GM18520 (cell line): ENCODE results near the gene CORO7.

Source experiments
- ATAC-seq: cut with Tn5 transposase; IDR thresholded peaks from one replicate; pipeline ENCODE4 v1.9.1; 2021; ENCODE audit not compliant: unreplicated experiment

Gene CORO7

GRCh38 chr16:4416200-4417032 is at the start of gene CORO7:
Gene CORO7 (minus strand): TSS chr16:4416596. CDS start chr16:4416518, 78 bp downstream.
- peak; percentile 51 for ATAC-seq

DNA sequence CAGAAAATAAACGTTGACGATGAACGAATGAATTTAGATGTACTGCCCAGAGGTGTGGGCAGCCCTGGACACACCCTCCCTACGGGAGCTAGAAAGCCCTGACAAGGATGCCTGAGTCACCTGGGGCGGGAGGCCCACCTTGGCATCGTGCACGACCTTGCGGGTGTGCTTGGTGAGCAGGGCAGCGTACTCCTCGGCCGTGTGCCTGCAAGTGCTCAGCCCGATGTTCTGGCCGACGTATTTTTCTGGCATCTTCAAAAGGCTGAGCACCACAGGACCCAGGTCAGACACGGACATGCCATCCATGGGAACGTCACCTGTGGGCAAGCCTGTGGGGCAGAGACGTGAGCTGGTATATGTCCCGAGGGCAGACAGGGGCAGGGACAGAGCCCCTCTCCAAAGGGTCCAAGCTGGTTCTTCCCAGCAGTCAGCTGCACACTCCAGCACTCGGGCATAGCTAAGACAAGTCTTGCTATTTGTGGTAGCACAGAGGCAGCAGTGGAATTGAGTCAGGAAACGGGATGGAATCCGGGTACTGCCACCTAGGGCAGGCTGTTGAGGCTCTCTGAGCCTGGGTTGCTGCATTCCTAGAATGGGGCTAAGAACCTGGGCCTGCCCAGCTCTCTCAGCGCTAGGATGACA is 47.2 kb upstream of the CORO7 start:
- ATAC-seq: no peak

GRCh38 chr16:4461250-4462085 is 45.1 kb upstream of the CORO7 start:
- ATAC-seq: no peak

GRCh38 chr16:4460936-4461249 is 44.5 kb upstream of the CORO7 start:
- ATAC-seq: no peak

GRCh38 chr16:4455951-4456350 is 39.6 kb upstream of the CORO7 start:
- ATAC-seq: no peak

DNA sequence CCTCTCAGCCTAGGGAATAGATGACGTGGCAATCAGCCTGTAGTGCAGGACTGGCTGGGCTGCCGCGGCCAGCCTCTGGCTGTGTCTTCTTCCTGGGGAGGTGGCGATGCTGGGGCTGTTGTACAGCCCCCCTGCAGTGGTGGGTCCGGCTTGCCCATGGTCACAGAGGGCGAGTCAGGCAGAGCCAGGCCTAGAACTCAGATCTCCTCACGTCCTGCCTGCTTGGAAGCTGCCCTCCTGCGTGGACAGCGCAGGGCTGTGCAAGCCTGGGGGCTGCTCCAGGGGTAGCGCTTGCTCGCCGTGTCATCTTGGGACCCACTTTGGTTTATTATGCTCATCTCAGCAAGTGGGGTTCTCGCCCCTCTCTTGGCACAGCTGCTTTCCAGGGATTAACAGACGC is 38.7 kb upstream of the CORO7 start:
- ATAC-seq: no peak

GRCh38 chr16:4454623-4455022 is 38.2 kb upstream of the CORO7 start:
- no peak for ATAC-seq

DNA sequence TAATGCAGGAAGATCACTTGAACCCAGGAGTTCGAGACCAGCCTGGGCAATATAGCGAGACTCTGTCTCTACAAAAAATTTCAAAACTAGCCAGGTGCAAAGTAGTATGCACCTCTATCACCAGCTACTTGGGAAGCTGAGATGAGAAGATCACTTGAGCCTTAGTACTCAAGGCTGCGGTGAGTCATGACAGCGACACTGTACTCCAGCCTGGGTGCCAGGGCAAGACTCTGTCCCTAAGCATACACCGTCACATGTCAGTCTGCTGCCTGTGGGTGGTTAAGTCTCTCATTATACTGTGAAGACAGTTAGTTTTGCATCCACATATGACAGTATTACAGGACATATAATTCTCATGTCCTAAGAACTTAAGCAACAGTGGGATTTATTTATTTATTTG is 36.3 kb upstream of the CORO7 start:
- no peak for ATAC-seq

GRCh38 chr16:4450931-4451519 is 34.6 kb upstream of the CORO7 start:
- no peak for ATAC-seq

- ATAC-seq: no peak
These were observed 34.0 kb upstream of the CORO7 start for GRCh38 chr16:4450430-4450829.

DNA sequence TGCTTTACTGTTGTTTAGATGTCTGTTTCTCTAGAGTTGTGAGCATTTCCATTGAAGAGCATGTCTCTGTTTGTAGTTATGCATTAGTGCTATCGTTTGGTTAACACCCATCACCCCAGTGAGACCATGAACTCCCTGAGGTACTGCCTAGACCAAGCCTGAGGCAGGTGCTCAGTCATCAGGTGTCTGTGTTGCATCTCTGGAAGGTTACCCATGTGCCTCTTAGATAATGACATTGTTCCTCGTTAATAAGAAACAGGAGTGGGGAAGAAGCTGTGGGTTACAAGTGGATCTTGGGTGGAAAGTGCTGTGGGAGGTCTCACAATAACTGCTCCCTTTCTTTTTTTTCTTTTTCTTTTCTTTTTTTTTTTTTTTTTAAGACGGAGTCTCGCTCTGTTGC is 27.6 kb upstream of the CORO7 start:
- ATAC-seq: no peak

DNA sequence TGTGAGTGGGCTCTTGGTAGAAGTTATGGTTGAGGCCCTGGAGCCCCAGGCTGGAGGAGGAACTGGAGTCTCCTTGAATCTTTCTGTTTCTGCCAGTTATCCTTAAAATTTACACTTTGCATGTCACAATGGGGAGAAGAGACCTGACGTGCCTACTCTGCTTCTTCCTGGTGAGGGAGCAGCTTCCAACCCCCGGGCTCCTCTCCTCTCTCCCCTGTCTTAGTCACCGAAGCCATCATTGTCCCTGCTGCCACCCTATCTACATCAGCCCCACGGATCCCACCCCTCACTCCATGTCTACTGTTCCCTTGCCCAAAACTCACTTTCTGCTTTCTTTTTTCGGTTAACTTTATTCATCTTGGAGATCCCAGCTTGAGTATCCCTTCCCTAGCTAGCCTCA is 26.9 kb upstream of the CORO7 start:
- no peak for ATAC-seq

DNA sequence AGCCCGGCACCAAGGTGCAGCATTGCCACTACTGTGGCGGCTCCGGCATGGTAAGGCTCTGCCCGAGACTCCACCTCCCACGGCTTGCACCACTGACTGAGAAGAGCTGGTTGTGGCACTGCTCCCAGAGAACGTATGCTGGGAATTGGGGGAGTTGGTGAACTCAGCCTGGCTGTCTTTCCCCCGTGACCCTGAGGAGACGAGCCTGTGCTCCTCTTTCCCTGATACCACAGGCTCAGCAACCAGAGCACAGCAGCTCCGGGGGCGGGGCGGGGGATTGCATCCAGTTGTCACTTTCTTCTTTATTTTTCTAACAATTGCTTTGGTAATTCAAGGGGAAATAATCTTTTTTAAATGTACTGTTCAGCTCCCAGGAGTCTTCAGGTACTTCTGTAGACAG is 26.0 kb upstream of the CORO7 start:
- ATAC-seq: no peak

DNA sequence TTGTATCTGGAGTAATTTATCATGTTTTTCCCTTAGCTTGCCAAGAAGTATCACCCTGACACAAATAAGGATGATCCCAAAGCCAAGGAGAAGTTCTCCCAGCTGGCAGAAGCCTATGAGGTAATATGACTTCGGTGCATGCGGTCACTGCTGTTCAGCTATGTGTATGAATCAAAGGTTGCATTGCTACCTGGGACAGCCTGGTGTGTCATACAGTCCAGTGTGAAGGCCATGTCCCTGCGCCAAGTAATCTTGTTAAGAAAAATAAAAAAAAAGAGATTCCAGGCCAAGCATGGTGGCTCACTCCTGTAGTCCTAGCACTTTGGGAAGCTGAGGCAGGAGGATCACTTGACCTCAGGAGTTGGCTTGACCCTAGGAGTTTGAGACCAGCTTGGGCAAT is 21.0 kb upstream of the CORO7 start:
- no peak for ATAC-seq

DNA sequence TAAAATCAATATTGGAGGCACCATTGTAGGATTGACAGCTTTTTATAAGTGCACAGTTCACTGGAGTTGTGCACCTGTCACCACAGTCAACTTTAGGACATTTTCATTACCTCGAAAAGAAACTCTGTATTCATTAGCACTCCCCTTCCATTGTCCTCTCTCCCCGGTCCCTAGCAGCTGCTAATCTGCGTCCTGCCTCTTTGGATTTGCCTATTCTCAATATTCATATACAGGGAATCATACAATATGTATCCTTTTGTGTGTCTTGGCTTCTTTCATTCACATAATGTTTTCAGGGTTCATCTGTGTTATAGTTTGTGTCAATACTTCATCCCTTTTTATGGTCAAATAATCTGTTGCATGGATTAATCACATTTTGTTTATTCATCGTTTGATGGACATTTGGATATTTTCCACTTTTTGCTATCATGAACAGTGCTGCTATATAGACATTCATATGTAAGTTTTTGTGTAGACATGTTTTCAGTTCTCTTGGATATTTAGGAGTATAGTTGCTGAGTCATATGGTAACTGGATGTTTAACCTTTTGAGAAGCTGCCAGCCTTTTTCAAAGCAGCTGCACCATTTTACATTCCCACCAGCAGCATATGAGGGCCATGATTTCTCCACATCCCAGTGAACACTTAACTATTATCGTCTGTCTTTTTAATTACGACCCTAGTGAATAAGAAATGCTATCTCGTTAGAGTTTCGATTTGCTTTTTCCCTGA is 19.1 kb upstream of the CORO7 start:
- ATAC-seq: no peak

DNA sequence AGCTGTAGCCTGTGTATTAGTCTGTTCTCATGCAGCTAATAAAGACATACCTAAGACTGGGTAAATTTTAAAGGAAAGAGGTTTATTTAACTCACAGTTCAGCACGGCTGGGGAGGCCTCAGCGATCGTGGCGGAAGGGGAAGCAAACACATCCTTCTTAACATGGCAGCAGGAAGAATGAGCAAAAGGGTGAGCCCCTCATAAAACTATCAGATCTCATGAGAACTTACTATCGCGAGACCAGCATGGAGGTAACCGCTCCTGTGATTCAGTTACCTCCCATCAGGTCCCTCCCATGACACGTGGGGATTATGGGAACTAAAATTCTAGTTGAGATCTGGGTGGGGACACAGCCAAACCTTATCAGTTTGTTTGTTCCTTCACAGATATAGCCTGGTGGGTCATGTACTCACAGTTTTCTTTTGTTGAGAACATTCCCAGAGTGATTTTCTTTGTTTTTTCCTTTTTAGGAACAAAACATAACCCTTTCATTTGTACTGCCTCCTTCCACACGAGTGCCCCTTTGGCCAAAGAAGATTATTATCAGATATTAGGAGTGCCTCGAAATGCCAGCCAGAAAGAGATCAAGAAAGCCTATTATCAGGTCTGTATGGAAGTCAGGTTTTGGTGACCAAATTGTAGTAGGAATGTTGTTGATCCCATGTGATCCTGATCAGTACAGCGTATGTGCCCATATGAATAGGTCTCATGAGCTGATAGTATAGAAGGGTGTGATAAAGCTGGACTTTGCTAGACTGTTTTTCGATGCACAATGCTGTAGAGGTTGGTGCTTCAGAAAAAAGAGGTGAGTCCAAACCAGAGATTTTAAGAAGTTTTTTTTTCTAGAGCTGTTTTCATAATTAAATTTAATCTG is 17.8 kb upstream of the CORO7 start:
- no peak for ATAC-seq

DNA sequence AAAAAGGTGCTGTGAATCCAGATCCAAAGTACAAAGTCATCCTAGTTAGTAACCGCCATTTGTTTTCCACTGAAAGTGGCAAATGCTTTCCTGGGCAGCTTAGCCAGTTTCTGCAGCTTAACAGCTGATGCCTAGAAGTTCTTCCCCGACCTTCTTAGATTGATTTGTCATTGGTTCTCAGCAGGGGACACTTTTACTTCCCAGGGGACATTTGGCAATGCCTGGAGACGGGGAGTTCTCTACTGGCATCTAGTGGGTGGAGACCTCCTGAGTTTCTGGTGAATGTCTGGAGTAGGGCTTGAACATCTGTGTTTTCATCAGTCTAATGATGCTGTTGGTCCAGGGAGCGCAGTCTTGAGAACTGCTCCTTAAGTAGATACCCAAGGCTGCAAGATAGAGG is 16.8 kb upstream of the CORO7 start:
- no peak for ATAC-seq

- no peak for ATAC-seq
These were observed 14.6 kb upstream of the CORO7 start for GRCh38 chr16:4431023-4431422.

GRCh38 chr16:4428500-4428899 is 12.1 kb upstream of the CORO7 start:
- no peak for ATAC-seq
